Upper lobe of left lung (tissue), 4 donors: ENCODE measurements around the gene GNPTAB.

Experiments used
- POLR2A ChIP-seq, 4 donors: fragments of 450-650 bp; IDR thresholded peaks; one replicate each; pipeline ENCODE4 v1.5.1; 2016 to 2017; ENCODE audit warnings: antibody characterized with exemption in 4 of 4, mild to moderate bottlenecking in 2 of 4
- POLR2AphosphoS5 ChIP-seq, 2 donors: sonication (generic); formaldehyde crosslinking; IDR thresholded peaks; one replicate each; pipeline ENCODE4 v1.5.1; 2017; ENCODE audit warnings: antibody characterized with exemption in 2 of 2
- TF ChIP-seq, protein P1 (sequence below), 6 experiments: fragments of 450-650 bp in 4 of 6; fragments of 200-600 bp in 2 of 6; sonication (generic) in 2 of 6; IDR thresholded peaks; one replicate each; pipeline ENCODE4 v1.5.1; 2016 to 2019; ENCODE audit warnings: antibody characterized with exemption in 6 of 6

DNA sequence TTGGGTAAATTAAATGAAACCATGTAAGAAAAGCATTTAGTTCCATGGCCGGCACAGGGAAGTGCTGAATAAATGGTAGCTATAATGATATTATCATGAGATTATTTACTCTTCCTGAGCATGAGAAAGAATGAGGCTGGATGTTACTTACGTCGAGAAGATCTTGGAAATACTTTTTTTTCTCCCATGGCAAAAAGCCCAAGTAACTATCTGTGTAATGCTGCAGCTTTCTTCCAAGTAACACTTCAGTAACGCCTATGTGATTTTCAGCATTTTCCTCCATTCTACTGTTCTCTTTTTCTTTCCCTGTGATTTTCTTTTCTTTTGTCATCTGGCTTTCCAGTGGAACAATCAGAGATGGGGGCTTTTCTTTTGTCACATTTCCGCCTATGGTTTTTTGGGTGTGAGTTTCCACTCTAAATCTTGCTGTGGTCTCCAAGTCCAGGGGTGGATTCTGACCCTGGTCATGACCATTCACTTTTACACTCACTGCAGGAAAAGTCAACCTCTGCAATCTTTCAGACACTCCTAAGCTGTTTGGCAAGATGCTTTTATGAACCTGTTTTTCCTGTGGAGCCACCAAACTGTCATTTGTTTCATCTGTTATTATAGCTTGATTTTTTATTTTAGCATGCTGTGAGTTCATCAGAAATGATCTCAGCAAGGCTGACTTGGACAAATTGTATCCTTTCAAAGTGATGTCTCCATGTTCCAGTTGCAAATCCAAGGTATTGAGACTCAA is 66.5 kb downstream of the GNPTAB start:
- no peak for TF ChIP-seq POLR2A (IDR thresholded peaks at IDR 0.05)
- TF ChIP-seq, protein P1, sequence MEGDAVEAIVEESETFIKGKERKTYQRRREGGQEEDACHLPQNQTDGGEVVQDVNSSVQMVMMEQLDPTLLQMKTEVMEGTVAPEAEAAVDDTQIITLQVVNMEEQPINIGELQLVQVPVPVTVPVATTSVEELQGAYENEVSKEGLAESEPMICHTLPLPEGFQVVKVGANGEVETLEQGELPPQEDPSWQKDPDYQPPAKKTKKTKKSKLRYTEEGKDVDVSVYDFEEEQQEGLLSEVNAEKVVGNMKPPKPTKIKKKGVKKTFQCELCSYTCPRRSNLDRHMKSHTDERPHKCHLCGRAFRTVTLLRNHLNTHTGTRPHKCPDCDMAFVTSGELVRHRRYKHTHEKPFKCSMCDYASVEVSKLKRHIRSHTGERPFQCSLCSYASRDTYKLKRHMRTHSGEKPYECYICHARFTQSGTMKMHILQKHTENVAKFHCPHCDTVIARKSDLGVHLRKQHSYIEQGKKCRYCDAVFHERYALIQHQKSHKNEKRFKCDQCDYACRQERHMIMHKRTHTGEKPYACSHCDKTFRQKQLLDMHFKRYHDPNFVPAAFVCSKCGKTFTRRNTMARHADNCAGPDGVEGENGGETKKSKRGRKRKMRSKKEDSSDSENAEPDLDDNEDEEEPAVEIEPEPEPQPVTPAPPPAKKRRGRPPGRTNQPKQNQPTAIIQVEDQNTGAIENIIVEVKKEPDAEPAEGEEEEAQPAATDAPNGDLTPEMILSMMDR (IDR thresholded peaks at IDR 0.05): no peak
- TF ChIP-seq POLR2AphosphoS5 (IDR thresholded peaks at IDR 0.05): no peak
